Retina (tissue), 1 donor: ENCODE data around the gene FHIT.

Experiments
- DNase-seq: peaks from one replicate; pipeline ENCODE4 v3.0.0-alpha.2; 2016

Gene FHIT

DNA sequence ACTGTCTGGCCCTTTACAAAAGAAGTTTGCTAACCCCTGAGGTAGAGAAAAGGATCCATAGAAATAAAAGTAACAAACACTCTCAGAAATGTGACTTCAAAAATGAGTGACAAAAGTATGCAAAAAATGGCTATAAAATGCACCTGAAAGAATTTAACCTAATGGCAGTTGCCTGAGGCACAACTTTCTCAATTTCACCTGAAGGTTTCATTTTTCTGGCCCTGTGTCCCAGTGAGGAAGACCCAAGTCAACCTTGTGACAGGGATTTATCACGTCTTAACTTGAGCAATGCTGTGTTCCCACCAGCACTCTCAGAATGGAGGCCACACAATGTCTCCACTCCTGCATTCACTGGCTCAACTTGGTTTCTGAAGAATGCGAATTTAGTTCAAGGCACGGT, 83.0 kb downstream of the FHIT start:
- DNase-seq = no peak

DNA sequence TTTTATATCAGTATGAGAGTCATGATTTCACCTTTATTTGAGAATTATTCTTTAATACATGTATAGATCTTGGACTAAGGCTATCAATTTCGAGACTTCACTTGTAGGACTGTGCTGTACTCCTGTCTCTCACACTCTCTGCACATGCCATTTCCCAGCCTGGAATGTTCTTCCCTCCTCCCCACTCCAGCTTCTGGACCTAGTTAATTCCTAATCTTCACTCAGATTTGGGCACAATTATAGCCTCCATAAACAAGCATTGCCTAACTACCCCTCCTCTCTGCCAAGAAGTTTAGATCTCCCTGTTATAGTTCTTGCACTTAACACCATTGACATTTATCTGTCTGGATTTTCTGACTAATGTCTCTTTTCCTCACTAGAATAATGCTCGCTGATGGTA, 88.3 kb downstream of the FHIT start:
- no peak for DNase-seq

DNA sequence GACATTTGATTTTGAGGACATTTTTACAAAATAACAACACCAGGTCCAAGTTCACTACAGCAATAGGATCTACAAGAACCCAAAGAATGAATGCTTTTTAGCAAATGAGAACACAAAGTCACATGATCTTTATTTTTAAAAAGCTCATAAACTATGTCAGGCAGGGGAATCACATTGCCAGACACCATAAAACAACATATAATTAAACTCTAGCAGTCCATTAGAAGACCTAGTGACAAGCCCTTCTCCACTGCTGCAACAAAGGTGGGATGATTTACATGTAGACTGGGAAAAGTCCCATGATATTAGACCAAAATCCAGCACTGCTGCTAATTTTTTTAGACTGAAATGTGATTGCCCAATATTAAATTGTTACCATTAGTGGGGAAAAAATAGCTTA, 92.6 kb downstream of the FHIT start:
- DNase-seq = no peak

DNA sequence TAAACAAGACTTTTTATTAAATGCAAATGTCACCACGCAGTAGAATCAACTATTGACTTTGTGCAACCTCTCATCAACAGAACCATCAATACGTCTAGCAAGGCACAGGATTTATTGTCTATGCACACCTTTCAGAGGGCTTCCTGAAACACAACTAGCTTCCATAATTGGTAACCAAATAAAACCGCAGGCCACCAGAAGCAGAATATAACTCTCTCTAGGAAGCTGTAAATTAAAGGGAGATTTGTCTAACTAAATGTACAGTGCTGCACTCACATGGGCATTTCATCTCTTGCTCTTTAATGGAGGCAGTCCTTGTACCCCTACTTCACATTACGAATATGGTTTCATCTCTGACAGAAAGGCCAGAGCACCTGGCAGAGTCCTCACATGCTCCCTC, 93.0 kb downstream of the FHIT start:
- DNase-seq = no peak

DNA sequence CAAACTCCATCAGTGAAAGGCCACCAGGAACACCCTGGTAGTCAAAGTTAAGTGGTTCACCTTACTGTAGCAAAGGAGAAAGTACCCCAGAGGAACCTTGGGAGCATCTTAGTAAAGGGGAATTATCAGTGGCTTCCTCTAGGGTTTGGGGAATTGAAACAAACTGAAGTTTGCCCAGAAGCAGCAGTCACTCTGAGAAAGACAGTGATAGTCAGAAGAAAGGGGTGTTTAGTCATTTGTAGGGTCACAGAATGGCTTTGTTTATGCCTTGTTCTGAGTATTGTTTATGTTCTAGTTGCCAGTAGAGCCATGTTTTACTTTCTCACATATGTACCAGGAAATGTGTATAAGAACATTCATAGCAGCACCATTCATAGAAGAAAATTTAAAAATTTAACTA, 93.8 kb downstream of the FHIT start:
- no peak for DNase-seq

DNA sequence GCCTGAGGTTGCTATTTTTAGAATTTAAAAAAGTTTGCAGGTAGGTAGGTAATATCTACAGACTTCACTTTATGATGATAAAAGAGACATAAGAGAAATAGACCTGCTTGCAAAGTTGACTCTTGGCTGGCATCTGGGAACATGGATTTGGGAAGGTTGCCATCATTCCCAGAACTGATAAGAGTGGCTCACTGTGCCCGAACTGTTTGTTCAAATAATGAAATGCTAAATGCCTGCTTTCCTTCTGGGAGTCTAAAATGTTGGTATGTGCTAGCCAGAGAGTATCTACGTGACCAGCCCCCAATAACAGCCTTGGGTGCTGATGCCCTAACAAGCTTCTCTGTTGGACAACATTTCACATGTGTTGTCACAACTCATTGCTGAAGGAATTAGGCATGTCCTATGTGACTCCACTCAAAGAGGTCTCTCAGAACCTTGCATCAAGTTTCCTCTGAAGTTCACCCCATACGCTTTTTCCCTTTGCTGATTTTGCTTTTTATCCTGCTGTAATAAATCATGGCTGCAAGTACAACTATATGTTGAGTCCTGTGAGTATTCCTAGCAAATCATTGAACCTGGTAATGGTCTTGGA, 95.5 kb downstream of the FHIT start:
- DNase-seq = no peak

DNA sequence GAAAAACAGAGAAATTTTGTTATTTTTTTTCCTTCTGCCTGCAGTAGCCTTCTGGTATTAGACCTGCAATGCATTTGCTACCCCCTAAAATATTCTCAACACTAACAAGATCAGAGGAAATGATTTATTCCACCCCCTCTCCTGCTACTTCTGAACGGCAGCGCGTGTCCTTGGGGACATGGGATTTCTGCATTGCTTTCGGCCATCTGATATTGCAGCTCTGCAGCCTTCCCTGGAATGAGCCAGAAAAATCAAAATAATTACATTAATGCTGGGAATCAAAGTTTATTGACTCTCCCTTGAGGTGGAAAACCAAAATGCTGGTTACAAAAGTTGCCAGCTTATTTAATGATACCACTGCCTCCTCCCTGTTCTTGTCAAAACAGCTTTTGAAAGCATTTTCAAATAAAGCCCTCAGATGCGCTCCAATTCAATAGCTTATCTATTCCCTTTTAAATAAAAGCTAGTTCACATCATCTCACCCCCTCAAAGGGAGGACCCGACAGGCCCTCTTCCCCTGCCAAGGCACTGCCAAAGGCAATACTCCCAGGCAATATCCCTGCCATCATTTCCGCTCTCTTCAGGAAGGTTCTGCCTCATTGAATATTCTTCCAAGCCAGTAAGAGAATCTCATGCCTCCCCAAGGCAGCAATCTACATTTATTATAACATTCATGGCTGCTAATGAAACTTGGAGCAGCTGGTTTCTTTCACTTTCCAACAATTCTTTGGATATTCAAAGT, 96.6 kb downstream of the FHIT start:
- DNase-seq = peak; percentile 23

DNA sequence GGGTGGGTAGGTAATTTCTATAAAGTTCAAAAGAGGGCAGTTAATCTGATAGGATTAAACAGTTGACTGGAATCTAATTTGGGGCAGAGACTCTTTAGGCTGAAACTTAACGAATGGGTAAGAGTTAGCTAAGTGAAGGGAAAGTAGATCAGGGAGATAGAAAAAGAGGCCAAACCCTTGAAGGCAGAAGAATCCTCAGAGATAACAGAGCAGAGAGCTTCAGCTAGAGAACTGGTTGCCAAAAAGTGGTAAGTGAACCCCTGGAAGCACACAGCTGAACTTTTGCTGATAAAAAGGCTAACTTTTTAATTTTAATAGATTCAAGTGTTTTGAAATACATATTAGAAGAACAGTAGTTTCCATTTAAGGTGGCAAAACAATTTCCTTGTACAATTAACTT, 99.2 kb downstream of the FHIT start:
- no peak for DNase-seq

DNA sequence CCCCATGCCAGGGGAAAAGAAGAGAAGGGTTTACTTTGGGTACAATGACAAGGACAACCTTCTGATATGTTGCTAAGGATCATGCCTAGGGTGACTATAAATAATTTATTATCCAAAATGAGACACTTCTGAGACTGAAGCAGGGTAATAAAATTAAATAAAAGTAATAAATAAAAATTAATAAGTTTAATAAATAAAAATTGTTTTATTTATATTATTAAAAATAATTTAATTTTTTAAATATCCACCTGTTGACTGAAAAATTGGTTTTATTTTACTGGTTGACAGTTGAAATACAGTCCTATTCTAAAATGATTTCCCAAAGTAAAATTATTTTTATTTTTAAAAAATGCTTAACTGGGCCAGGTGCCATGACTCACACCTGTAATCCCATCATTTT, 102.0 kb downstream of the FHIT start:
- no peak for DNase-seq

DNA sequence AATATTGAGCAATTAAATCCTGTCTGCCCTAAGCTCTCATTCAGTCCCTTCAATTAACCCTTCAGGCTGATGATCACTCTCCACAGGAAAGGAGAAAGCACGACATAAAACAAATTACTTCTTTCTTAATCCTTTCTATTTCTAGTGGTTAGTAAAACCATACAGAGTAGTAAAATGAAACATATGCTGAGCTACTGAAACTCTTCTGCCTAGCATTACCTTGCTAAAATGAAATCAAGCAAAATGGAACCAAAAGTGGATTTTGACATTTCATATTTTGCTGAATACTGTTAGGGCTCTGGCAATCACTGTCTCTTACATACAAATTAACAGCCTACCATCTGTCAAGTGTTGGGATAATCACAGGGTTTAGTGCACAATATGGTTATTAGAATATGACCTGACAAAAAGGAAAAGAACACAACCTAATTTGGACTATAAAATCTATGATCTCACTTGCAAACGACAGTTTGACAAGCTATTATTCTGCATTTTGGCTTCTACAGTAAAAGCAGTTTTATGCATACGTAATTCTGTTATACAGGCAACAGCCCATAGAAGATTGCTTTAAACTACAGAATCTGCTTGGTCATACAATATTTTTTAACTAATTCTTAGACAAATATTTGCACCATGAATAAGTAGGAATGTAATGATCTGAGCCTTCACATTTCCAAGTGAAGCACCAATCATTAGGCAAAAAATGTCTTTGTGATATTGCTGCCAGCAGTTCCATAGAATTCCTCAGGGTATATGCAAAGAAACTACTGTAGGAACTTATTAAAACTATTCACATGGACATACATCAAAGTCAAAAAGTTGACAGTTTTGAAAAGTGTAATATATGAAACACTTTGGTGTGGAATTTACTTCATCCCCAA, 105.0 kb downstream of the FHIT start:
- DNase-seq = no peak

DNA sequence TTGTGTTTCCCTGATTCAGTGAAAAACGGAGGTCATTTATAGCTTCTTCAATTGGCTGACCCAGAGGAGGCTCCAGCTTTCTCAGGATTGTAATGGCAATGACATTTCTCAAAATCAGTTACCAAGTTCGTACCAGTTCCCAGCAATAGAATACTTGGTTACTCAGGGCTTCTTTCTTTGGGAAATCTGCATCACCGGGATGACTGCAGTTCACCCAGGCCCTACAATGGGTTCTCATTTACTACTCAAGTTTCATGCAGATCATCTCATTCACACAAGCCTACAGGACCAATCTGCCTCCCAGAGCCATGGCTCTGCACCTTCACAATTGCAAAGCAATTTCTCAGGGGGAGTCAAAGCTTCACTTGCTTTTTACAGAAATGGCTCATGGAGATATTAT, 109.6 kb downstream of the FHIT start:
- DNase-seq = no peak

DNA sequence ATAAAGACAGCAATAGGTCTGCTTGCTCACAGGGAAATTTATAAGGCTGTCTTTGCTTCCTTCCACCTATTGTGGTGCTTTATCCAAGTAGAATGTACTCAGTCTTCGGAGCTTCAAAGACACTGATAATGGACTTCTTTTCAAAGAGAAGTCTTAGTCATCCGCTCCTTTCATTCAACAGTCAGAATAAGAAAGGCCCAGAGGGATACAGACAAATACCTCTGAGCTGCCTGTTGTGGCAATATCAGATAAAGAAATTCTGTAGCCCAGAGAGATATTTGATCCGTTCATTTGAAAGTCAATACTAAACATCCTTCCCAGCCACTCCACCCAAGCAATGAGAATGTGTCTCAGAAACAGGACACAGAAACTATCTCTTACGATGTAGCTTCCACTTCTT, 110.0 kb downstream of the FHIT start:
- DNase-seq = no peak

DNA sequence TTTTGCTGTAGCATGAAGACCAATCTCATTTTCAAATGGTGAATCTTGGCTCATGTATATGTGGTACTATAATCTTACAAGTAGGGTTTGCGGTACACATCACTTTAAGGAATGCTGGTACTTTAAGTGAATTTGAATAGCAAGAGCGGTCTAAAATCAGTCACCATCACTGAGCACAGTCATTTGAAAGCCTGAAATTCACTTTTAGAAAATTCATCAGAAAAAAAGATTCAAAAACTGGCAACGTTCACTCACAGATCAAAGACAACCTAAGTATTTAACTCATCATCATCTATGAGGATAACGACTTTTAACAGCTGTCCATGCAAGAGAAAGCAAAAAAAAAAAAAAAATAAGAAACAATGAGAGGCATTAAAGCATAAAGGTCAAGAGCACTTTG, 111.6 kb downstream of the FHIT start:
- DNase-seq = no peak

DNA sequence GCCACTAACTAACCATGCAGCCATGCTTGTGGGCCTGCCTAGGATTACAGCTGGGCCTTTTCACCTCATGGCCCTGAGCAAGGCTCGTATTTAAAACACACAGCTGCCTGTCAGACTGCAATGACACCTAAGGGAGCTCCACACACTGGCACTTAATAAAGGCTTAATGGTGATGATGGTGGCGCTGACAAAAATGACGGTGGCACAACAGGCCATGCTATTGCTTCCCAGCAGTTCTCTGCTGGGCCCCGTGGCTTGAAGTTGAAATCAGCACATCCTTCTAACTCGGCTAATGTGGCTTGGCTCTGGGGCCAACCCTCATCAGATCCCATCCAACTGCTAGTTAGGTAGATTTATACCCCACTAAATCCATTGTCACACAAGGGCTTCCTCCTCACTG, 112.9 kb downstream of the FHIT start:
- no peak for DNase-seq

DNA sequence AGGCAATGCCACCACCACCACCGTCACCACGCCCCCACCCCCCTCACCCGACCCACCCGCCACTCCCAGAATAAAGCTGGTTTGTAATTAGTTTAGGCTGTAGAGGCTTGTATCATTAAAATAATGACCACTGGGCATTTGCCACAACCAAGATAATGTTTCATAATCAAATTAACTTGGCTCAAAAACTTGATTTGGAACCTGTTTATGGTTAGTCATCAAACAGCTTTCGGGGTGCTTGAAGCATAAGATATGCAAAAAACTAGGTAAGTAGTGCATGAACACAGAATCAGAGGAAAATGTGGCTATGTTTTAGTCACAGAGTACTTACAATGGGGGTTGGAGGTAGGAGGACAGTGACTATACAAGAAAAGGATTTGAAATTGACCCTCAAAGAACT, 115.1 kb downstream of the FHIT start:
- DNase-seq = no peak

DNA sequence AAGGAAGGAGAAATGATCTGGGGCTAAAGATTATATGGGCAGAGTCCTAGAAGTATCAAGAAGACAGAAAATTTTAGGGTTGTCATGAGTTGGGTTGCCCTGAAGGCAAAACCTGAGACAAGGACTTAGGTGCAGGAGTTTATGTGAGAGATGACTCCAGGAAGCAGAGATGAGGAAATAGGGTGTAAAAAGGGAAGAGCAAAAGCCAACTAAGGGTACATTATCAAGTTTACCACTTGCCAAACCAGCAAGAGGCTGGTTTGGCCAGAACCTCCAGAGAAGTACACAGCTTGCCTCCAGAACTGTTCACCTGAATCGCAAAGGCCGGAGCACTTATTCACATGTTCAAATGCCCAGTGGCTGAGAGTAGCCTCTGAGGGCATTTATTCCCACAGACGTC, 116.7 kb downstream of the FHIT start:
- DNase-seq = no peak

DNA sequence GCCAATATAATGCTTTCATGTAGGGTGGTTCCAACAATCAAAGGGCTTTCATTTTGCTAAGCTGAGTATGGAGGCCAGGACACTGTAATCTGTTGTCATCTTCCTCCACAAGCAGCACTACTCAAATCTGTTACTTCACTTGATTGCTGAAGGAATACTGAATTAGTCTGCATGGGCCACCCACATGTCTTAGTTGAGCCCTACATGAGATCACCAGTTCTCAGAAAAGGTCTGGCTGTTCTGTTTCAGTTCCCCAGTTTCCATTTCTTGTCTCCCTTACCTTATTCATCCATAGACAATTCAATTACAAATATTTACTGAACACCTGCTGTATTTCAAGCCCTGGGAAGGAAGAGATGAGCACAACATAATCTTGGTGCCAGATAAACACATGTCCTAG, 119.2 kb downstream of the FHIT start:
- DNase-seq = no peak

DNA sequence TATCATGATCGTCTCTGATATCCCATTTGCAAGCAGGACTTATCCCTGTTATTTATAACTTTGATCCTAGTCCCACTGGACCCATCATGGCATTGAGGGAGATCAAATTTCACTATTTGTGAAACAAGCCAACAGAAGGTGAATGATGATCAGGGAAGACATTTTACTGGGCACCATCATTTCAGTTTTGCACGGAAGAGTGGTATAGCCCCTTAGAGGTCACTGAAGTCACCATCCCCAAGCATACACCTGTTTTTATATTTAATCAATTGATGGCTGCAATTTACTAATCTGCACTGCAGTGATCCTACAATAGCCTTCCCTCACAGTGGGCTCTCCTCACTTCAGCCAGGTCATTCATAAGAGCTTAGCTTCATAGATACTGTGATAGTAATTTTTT, 132.4 kb downstream of the FHIT start:
- no peak for DNase-seq

DNA sequence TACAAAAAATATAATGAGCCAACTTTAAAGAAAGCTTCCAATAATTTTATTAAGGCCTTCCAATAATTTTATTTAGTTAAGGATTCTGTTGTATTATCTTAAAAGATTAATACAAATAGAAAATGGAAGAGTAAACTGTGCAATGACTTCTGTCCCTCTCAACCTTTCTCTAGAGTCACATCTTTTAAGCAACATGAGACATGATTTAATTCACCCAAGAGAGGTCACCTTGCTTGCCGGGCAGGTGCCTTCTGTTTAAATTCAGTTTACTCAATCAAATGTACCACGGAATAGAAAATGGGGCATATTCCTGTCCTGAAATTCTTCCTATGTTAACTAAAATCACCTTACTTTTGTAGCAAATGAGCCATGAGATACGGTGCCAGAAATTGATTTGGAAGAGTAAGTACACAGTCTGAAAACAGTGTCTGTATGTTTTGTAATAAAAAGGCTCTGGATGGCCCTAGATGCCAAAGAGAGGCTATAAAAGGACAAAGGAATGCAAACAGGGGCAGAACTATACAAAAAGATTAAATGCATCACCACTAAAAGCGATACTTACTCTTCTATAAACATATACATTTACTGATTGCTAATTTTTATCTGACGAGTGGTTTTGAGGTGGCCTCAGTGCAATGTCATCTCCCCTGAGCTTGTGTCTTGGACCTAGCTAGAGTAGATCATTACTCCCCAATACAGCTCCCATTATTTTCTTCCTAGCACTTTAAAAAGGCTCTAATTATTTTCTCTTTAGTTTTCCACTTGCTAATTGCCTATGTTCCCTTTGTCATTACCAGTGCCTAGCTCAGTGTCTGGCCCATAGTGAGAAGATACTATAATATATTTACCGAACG, 134.0 kb downstream of the FHIT start:
- no peak for DNase-seq

DNA sequence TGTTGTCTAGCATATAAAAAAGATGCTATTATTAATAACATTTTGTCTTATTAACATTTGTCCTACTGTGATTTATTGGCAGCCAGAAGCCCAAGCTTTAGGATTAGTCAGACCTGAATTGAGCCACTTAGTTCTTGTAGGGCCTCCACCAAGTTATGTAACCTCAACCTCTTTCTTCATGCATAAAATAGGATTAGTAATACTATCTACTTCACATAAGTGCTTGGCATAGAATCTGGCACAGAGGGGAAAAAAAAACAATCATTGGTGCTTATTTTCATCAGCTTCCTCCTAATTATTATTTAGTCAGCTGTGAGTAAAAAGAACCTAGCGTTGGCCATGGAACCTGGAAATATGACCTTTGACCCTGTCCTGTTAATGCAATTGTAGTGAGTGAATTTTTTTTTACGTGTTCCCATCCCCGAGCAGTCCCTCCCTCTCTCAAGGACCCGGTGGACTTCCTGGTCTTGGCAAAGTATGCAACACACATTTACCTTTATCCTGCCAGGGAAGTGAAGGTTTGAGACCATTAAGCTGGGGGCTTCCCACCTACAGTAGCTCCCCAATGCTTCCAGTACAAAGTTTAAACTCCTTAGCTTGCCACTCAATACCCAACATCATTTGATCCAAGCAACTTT, 136.8 kb downstream of the FHIT start:
- no peak for DNase-seq

DNA sequence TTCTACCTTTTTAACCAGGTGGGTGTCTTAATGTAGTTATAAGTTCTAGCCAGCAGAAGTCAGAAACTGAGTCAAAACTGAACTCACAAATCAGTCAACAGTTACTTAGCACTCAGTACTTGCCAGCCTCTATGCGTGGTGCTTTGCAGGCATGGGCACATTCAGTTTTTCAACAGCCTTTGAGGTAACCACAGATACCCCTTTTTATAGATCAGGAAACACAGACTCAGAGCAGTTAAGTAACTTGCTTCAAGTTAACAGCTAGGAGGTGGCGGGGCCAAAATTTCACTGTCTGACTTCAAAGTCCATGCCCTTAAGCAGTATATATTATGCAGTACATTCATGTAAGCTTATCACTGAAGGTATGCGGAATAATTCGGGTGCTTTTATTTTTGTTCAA, 139.4 kb downstream of the FHIT start:
- DNase-seq = no peak

DNA sequence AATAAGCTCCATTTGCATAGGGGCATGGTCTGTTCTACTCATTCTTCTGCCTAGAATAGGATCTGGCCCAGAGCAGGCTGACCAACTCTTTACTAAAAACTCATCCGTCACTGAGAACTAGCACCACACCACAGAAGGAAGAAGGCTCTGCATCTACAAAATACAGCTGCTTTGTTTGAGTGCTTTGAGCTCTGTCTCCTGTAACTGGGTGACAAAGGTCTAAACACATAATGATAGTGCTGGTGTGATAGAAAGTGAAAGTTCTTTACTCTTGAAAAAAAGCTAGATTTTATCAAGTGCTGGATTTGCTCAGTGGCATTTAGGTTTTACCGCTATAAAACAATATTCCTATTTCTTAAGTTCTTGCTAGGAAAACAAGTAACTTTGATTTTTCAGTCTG, 140.7 kb downstream of the FHIT start:
- DNase-seq = no peak
